Activated CD4-positive, alpha-beta T cell treated with anti-CD3 and anti-CD28 coated beads, Interleukin-2, Interleukin-4, amounts not matched to agents 100 ng/mL and 50 ng/mL, durations not matched to agents 16 hours and 8 hours (primary cell): ENCODE results near the gene TIMP1.

Experiments used
- DNase-seq: peaks from one replicate; pipeline ENCODE4 v3.0.0-alpha.2; 2020; ENCODE audit warnings: low spot score

The TIMP1 gene

DNA sequence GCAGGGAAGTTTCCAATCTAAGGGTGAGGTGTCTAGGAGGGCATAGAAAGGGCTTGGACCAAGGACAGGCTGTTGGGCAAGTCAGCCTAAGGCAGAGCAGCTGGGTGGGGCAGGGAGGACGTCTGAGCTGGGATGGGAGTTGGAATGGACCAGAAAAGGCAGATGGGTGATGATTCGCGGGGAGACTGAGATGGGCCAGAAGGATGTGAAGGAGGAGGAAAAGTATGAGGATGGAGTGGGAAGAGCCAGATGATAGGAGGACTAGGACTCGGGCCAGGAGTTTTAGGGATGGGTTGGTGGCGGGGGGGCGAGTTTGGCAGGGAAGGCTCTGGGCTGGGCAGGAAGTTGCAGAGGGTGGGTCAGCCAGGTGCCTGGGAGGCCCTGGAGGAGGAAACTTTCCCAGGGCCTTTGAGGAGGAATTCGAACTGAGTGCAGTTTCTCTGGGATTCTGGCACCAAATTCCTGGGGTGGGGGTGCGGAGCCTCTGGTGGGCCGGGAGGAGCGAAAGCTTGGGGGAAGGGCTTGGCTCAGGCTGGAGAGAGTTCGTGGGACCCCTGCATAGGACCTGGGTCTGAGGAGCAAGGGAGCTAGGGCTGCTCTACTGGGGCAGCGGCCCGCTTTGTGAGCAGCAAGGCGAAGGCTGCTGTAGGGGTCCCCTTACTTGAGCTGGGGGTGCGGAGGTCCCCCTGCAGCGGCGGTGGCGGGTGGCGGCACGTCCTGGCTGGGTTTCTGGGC is 8.7 kb upstream of the TIMP1 start:
- no peak for DNase-seq

DNA sequence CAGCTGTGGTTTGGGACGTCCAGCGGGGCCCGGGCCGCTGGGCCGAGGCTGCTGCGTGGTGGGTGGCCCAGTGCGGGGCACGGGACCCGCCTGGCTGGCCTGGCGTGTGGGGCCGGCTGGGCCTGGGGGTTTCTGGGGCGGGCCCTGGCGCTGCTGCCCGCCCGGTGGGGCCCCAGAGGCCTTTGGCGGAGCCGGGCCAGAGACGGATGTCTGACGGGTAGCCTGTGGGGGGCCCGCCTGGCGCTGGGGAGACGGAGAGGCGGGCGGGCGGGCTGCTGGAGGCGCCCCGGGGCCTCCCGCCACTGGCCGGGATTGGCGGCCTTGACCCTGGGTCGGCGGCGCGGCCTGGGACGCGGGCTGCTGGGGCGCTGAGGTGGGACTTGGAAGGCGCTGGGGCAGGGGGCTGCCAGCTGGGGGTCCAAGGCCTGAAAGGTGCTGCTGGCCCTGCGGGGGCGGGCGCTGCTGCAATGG is 8.1 kb upstream of the TIMP1 start:
- DNase-seq: no peak

DNA sequence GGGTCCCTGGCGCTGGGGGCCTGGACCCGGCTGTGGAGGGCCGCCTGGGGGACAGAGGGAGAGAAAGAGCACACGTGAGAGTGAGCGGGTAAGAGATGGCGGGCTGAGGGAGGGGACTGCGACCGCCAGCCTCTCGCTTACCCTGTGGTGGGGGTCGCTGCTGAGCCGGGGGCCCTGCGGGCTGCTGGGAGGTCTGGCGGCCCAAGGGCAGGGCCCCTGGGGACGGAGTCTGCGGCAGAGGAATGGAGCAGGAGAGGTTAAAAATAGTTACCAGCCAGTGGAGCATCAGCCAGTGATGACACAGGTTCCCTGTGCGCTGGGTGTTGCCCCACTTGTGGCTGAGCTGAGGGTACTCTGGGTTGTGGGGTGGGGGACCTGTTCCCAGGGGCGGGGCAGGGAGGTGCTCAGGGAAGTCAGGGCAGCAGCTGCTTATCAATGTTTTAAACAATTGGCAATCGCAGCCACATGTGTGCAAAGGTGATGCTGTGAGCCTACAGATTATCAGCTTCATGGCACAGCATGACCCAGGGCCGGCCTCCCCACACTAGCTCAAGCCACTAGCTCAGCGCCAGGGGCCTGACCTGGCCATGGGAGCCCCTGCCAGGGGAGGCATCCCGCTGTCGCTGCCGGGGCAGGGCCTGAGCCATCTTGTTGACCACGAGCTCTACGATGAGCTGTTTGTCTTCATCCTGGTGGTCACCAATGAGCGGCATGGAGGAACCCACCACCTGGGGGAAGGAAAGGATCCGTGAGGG is 7.5 kb upstream of the TIMP1 start:
- no peak for DNase-seq

DNA sequence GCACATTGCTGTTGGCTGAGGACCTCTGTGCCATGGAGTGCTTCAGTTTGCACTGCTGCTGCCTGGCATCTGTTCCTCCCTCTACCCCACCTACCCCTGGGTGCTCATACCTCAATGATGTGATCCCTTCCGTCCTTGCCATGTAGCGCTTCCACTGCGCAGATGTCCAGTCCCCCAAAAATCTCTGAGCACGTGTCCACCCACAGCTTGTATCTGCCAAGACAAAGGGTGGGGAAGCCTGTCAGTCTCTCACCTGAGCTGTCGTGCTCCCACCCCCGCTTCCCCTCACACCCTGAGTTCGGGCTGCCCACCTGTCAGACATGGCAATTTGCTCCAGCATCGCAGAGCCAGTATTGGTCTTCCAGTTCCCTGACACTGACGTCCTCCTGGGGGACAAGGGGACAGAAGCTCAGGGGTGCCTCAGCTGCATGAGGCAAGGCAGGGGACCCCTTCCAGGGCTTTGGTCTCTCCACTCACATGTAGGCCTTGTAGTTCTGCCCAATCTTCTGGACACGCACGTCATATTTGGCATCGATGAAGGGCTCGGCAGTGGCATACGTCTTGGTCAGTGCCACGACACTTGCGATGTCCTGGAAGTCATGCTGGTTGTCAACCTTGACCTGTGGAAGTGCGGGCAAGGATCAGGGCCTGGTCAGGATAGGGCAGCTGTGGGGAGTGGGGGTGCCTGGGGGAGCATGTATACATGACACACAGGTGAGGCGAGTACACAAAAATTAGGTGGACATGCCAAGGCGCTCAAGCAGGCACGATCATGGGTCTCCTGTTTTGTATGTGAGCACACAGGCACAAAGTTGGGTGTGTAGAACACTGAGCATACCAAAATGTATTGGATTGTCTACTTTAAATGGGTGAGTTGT is 6.0 kb upstream of the TIMP1 start:
- no peak for DNase-seq

GRCh38 chrX:47577424-47577823 is 4.8 kb upstream of the TIMP1 start:
- no peak for DNase-seq

DNA sequence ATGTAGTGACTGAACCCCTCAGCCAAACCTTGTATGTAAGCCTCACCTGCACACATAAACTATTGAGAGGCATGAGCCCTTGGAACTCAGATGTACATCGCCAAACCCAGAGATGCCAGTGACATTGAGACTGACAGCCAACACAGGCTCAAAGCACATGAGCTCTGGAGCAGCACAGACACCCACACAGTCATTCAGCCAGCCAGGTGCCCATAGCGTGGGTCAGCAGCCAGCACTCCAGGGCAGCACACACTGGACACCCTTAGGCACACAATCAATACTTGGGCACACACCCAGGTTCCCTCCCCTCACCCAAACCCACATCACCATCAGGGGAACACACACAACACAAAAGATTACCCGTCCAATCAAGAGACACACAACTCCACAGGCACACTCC is 4.3 kb upstream of the TIMP1 start:
- DNase-seq: no peak

- DNase-seq: no peak
These were observed 3.5 kb upstream of the TIMP1 start for GRCh38 chrX:47578692-47579091.

DNA sequence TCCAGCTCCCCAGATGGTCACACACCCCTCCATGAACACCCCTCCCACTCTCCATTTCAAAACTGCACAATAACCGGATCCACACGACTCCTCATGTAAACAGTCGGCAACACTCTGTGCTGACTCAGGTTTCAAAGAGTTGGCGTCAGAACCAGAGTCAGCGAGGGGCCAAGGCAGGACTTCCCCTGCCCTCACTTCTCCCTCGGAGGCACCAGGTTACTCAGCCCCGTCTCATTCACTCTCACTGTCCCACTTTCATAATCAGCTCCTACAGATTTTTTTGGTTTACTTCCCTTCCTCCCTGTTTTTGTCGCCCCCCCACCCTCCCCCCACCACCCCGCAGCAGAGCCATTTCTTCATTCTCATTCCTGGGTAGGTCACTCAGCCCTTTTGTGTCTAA is 2.7 kb upstream of the TIMP1 start:
- DNase-seq: peak; percentile 72

GRCh38 chrX:47583240-47583861 is 1.1 kb downstream of the TIMP1 start:
- no peak for DNase-seq

DNA sequence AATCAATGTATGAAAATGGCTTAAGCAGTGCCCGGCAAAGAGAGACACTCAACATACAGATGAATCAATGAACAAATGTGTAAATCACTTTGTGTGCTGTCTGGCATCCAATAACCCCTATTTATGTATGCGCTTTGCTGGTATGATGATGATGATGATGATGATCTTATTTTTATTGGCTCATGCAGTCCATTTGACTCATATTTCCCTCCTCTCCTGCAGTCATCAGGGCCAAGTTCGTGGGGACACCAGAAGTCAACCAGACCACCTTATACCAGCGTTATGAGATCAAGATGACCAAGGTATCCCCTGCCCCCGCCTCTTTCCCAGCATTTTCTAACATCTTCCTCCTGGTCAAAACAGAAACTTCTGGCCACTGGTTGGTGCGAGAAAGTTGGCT is 2.5 kb downstream of the TIMP1 start:
- DNase-seq: no peak

DNA sequence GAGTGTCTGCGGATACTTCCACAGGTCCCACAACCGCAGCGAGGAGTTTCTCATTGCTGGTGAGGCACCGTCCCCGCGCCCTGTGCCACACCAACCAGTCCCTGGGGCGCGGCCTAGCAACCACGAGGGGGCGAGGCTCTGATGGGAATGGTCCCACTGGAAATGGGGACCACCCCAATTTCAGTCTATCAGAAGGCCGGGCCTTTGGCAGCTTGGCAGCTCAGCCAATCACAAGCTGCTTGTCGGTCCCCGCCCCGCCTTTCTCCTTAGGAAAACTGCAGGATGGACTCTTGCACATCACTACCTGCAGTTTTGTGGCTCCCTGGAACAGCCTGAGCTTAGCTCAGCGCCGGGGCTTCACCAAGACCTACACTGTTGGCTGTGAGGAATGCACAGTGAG is 3.0 kb downstream of the TIMP1 start:
- DNase-seq: no peak

GRCh38 chrX:47586043-47586787 is 4.0 kb downstream of the TIMP1 start:
- no peak for DNase-seq

DNA sequence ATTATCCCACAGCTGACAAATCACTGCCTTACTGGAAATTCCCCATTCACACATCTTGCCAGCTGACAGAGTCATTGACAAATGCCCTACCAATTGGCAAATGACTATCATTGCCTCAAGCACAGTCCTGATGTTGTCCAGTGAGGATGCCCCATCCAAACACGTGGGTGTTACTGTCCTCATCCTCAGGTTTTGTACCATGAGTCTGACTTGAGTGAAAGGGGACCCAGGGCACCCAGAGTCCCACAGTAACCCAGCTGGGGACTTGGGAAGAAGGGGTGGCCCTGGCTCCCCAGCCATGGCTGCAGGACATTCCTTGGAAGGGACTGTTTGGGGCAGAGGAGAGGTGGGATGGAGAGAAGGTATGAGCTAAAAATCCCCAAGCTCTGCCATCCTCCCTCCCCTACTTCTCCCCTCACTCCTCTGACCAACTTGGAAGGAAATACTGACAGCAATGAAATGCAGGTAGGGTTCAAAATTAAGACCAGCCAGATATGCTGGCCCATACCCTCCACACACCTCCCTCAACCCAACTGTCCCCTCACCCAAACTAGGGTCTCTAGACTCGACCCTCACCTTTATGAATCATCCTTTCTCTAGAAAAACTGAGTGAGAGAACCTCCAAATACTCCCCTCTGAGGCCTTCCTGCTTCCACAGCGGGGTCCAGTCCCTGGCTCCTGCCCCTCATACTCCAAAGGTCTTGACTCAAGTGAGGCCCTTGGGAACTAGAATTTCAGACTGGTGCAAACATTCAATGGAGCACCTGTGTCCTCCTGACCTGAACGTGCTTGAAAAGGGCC is 5.1 kb downstream of the TIMP1 start:
- no peak for DNase-seq

DNA sequence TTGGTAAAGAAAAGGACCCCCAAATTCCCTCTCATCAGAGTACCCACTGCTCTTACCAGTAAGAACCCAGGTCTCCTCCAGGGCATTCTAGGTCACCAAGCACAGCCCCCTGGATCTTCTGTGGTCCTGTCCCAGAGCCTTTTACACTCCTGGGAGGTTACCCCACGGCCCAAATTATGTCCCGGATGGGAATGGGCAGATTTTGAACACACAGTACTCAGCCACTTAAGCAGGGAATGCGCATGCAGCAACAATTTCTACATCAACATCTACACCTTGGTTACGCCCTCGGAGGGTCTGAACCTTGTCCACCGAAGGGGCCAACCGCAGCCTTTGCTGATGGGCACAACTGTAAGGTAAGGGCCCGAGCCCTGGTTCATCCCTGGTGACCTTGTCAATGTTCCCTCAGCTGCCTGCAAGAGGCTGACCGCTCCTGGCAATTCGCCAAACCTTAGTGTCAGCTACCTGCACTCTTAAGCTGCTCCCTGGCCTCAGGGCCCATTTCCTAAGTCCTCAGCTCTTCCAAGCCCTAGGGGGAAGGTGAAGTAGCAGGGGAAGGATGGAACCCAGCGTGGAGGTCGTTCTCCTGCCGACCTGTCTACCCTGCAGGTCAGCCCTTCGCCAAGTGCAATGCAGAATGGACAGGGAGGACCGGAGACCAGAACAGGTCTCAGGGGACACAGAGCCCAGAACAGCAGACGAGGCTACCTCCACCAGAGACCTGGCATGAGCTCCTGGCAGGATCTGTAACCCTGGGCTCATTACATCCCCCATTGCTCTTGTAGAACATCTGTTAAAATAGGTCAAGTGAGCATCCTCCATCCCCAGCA is 5.9 kb downstream of the TIMP1 start:
- DNase-seq: no peak

GRCh38 chrX:47590984-47591383 is 8.7 kb downstream of the TIMP1 start:
- DNase-seq: no peak

DNA sequence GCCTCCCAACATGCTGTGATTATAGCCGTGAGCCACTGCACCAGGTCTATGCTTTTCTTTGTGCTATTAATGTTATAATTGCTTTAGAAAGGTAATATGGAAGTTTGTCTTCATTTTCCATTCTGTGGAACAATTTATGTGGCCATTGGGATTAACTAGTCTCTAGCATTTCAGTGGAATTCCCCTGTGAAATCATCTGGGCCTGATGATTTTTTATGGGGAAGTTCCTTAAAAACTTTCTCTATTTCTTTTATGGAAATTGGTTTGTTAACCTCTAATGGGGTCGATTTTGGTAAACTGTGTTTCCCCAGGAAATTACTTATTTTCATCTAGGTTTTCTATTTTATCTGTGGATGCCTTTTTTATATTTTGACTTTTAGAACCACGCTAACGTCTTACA is 11.3 kb downstream of the TIMP1 start:
- no peak for DNase-seq

- DNase-seq: no peak
These were observed 13.5 kb downstream of the TIMP1 start for GRCh38 chrX:47595716-47596251.

GRCh38 chrX:47596256-47596655 is 14.0 kb downstream of the TIMP1 start:
- DNase-seq: no peak

DNA sequence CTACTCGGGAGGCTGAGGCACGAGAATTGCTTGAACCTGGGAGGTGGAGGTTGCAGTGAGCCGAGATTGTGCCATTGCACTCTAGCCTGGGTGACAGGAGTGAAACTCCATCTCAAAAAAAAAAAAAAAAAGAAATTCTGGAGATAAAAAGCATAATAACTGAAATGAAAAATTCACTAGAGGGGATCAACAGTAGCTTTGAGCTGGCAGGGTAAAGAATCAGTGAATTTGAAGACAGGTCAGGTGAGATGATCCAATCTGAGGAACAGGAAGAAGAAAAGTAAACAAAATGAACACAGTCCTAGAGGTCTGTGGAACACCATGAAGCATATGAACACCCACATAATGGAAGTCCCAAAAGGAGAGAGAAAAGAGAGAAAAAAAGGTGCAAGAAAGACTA is 15.0 kb downstream of the TIMP1 start:
- DNase-seq: no peak
